Measurements from ENCODE around the gene ESPN. TPM values are rescaled to one million over a fixed set of nuclear protein-coding genes. Genes with fewer than 3 reads are reported as not detected.

ESPN gene, protein sequence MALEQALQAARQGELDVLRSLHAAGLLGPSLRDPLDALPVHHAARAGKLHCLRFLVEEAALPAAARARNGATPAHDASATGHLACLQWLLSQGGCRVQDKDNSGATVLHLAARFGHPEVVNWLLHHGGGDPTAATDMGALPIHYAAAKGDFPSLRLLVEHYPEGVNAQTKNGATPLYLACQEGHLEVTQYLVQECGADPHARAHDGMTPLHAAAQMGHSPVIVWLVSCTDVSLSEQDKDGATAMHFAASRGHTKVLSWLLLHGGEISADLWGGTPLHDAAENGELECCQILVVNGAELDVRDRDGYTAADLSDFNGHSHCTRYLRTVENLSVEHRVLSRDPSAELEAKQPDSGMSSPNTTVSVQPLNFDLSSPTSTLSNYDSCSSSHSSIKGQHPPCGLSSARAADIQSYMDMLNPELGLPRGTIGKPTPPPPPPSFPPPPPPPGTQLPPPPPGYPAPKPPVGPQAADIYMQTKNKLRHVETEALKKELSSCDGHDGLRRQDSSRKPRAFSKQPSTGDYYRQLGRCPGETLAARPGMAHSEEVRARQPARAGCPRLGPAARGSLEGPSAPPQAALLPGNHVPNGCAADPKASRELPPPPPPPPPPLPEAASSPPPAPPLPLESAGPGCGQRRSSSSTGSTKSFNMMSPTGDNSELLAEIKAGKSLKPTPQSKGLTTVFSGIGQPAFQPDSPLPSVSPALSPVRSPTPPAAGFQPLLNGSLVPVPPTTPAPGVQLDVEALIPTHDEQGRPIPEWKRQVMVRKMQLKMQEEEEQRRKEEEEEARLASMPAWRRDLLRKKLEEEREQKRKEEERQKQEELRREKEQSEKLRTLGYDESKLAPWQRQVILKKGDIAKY
- total RNA-seq (under 1 TPM in 5 of 10 donors, not detected in 5; 0.17 to 0.51 (median 0.29) TPM), polyA plus RNA-seq (under 1 TPM; 0.12 to 0.22 TPM)
- long read RNA-seq, donor 1 = 0 reads
- long read RNA-seq, donor 2 = 0 reads
- long read RNA-seq, donor 3 = 0 reads

DNA sequence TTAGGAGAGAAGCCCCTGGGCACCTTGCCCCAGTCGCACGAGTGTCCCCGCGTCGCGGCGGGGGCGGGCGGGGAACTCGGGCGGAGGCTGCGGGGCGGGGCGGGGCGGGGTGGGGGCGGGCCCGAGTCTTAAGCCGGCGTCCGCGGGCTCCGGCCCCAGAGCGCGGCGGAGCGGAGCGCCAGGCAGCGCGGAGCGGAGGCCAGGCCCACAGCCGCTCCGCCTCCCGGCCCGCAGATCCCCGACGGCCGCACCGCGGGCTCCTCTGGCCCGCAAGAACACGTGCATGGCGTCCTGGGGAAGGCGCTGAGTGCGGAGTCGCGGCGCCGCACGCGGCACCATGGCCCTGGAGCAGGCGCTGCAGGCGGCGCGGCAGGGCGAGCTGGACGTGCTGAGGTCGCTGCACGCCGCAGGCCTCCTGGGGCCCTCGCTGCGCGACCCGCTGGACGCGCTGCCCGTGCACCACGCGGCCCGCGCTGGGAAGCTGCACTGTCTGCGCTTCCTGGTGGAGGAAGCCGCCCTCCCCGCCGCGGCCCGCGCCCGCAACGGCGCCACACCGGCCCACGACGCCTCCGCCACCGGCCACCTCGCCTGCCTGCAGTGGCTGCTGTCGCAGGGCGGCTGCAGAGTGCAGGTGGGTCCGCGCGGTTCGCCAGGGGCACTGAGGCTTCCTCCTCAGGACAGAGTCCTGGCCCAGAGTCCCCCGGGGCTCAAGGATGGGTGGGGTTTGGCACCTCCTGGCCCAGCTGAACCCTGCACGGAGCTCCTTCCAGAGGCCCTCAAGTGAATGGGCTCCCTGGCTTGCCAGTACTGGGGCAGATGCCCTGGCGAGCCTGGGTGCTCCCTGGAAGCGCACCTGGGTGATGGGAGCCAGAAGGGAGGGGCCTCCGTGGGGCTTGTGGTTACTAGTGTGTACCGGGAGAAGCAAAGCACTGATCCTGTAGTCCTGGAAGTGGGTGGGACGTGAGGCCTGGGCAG is at the start of gene ESPN:
ESPN (plus strand) TSS at position 158 of the 975 bp plus-strand sequence; CDS start at position 338, 180 bp downstream.
- Histone ChIP-seq H3K27me3 (peaks cover 48 to 100% (median 95%) of the 10 kb centered on the region in 7 donors), H3K36me3 (no peaks in the 10 kb centered on the region), H3K4me3 (peak within 1 kb of the TSS in 2 of 10 donors; percentile 14 to 28), H3K4me1 (peaks cover 18 to 39% (median 33%) of the 10 kb centered on the region in 9 donors), H3K27ac (no peak within 1 kb of the TSS), H3K9me3 (no peaks in the 10 kb centered on the region)
- no peak for ATAC-seq
- intact Hi-C loops (cut with DNase I) = no loop called here
- WGBS, 2 donors = 5 to 6% methylated on average over 95 to 99 of the region's 99 CpGs
- no peak for DNase-seq
- TF ChIP-seq, protein P1, sequence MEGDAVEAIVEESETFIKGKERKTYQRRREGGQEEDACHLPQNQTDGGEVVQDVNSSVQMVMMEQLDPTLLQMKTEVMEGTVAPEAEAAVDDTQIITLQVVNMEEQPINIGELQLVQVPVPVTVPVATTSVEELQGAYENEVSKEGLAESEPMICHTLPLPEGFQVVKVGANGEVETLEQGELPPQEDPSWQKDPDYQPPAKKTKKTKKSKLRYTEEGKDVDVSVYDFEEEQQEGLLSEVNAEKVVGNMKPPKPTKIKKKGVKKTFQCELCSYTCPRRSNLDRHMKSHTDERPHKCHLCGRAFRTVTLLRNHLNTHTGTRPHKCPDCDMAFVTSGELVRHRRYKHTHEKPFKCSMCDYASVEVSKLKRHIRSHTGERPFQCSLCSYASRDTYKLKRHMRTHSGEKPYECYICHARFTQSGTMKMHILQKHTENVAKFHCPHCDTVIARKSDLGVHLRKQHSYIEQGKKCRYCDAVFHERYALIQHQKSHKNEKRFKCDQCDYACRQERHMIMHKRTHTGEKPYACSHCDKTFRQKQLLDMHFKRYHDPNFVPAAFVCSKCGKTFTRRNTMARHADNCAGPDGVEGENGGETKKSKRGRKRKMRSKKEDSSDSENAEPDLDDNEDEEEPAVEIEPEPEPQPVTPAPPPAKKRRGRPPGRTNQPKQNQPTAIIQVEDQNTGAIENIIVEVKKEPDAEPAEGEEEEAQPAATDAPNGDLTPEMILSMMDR (IDR thresholded peaks at IDR 0.05) = no peak

DNA sequence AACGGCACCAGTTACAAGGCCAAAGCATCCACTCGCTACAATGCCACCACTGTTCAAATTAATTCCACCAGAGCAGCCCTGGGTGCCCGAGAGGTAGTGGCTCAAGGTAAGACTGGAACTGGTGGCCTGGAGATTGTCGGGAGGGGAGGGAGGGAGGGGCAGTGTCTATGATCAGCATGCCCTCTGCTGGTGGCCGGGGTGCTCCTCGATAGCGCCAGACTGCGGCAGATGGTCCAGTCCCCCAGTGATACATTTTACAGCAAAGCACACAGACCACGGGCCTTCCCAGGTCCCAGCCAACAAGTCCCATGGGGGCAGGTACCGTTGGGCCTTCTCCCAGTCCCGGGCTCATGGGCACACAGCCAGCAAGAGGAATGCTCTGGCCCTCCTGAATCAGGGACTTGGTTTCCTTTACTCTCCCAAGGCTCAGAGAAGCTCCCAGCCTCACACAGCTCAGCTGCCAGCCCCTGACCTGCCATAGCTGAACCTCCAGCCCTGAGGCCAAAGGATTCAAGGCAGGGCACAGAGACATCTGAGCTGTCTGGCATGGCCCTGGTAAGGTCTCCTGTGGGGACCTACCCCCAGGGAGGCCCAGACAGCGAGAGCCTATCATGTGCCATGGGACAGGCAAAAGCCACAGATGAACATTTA is 46.4 kb upstream of the ESPN start:
- Histone ChIP-seq H3K4me1 (no peaks in the 10 kb centered on the region), H3K27ac (no peak overlapping the region), H3K27me3 (no peaks in the 10 kb centered on the region), H3K9me3 (peaks cover 0 to 6% (median 0%) of the 10 kb centered on the region in 11 donors), H3K36me3 (no peaks in the 10 kb centered on the region), H3K4me3 (no peak overlapping the region)
- intact Hi-C loops (cut with DNase I) = no loop called here
- ATAC-seq = no peak
- WGBS, 2 donors = 63 to 80% methylated on average over 9 to 12 of the region's 12 CpGs
- no peak for DNase-seq
- TF ChIP-seq, protein P1 (IDR thresholded peaks at IDR 0.05) = no peak

DNA sequence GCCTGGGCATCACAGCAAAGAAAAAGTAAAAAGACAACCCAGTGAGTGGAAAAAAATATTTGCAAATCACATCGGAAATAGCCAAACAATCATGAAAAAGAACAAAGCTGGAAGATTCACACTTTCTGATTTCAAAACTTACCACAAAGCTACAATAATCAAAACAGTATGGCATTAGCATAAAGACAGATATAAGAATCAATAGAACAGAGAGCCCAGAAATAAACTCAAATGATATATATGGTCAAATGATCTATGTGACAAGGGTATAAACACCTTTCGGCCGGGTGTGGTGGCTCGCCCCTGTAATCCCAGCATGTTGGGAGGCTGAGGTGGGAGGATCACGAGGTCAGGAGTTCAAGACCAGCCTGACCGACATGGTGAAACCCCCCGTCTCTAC is 44.5 kb upstream of the ESPN start:
- DNase-seq = no peak
- ATAC-seq = no peak
- 98% methylated on average over 7 of the region's 7 CpGs for WGBS, 2 donors
- intact Hi-C loops (cut with DNase I) = no loop called here
- peaks cover 0 to 6% (median 0%) of the 10 kb centered on the region in 9 donors for H3K4me1 ChIP-seq
- H3K9me3 ChIP-seq = peaks cover 0 to 11% (median 0%) of the 10 kb centered on the region in 11 donors
- TF ChIP-seq, protein P1 (IDR thresholded peaks at IDR 0.05) = no peak
- H3K27me3 ChIP-seq = no peaks in the 10 kb centered on the region
- no peak overlapping the region for H3K4me3 ChIP-seq
- H3K36me3 ChIP-seq = no peaks in the 10 kb centered on the region
- H3K27ac ChIP-seq = no peak overlapping the region
